Calu3 (cell line): ENCODE measurements around the gene SMIM33. TPM values are rescaled to one million over a fixed set of nuclear protein-coding genes. Genes with fewer than 3 reads are reported as not detected.
"Not testable (repeated sequence)": the region's sequence is repeated elsewhere in the genome, so short reads cannot be mapped to it uniquely, and the experiment has no call there.

Experiments
- BruUV-seq: library from RNA; stranded (reverse); fragments of 400-500 nt; replicated peaks from 2 replicates; lab custom pipeline; 2021; lab: Mats Ljungman, UMichigan
- CTCF ChIA-PET: fragments of 300-600 bp; sonication (Branson Sonifier 250); formaldehyde crosslinking; loops from one replicate; lab custom pipeline; 2022; ENCODE audit warnings: antibody characterized with exemption; lab: Charles Lee
- DNase-seq: peaks from one replicate; pipeline ENCODE4 v3.0.0; 2022
- H3K27ac Mint-ChIP-seq: one replicate; pipeline ENCODE4 v1.8.0; 2022; ENCODE audit warnings: mixed read lengths; ENCODE audit not compliant: unreplicated experiment
- H3K27me3 Mint-ChIP-seq: one replicate; pipeline ENCODE4 v1.8.0; 2022; ENCODE audit warnings: mixed read lengths; ENCODE audit not compliant: unreplicated experiment
- H3K36me3 Mint-ChIP-seq: one replicate; pipeline ENCODE4 v1.8.0; 2022; ENCODE audit warnings: mild to moderate bottlenecking, moderate library complexity, mixed read lengths; ENCODE audit not compliant: insufficient read depth, unreplicated experiment
- H3K4me1 Mint-ChIP-seq: one replicate; pipeline ENCODE4 v1.8.0; 2022; ENCODE audit warnings: mild to moderate bottlenecking, low read depth, mixed read lengths; ENCODE audit not compliant: unreplicated experiment
- H3K4me3 Mint-ChIP-seq: one replicate; pipeline ENCODE4 v1.8.0; 2022; ENCODE audit warnings: mild to moderate bottlenecking, low read depth, moderate library complexity, mixed read lengths; ENCODE audit not compliant: unreplicated experiment
- H3K9me3 Mint-ChIP-seq: one replicate; pipeline ENCODE4 v1.8.0; 2022; ENCODE audit warnings: low read depth, mixed read lengths; ENCODE audit not compliant: unreplicated experiment
- CTCF ChIP-seq: fragments of 200-600 bp; IDR thresholded peaks from one replicate; pipeline ENCODE4 v1.8.0; 2022; ENCODE audit warnings: antibody characterized with exemption; ENCODE audit not compliant: unreplicated experiment
- intact Hi-C: fragments of 100-400 bp; cut with micrococcal nuclease; formaldehyde crosslinking; loops from one replicate; pipeline ENCODE4 v1.10.0; 2022; ENCODE audit not compliant: unreplicated experiment
- total RNA-seq: library from RNA; stranded (reverse); gene quantifications from 2 replicates; pipeline ENCODE4 v1.2.3, GENCODE V29; 2022

Gene SMIM33
- total RNA-seq, 1 experiment from 2014 or later = not detected

- CTCF ChIA-PET = interaction anchor here (0.5 to 1.3 kb wide), 9 partner anchors 9 to 1013 kb away, joined by 3 to 7 read pairs (median 4); partner anchors contain the start of gene STING1
These were observed 31.5 kb upstream of the SMIM33 start, which contains the start of gene DNAJC18 for GRCh38 chr5:139439013-139439903. TSS of gene DNAJC18 (minus strand) at chr5:139439525. CDS start at chr5:139439445, 80 bp downstream.

GRCh38 chr5:139440416-139440815, 30.4 kb upstream of the SMIM33 start:
- CTCF ChIA-PET = interaction anchor here (0.6 kb wide), 1 partner anchor 1021 kb away, joined by 3 read pairs; no protein-coding TSS in a partner anchor
- peak overlapping the region; percentile 93 for H3K4me3 Mint-ChIP-seq
- DNase-seq, intact Hi-C loops, BruUV-seq, H3K9me3 Mint-ChIP-seq, H3K27ac Mint-ChIP-seq: not testable (repeated sequence)
- H3K27me3 Mint-ChIP-seq = peaks cover 23% of the 10 kb centered on the region
- peaks cover 11% of the 10 kb centered on the region for H3K36me3 Mint-ChIP-seq
- peaks cover 18% of the 10 kb centered on the region for H3K4me1 Mint-ChIP-seq

More at GRCh38 chr5:139439013-139439903, 31.5 kb upstream of the SMIM33 start, which contains the start of gene DNAJC18:
- no peak for TF ChIP-seq CTCF
- Mint-ChIP-seq H3K27ac (peak within 1 kb of the TSS; percentile 84), H3K36me3 (peaks cover 11% of the 10 kb centered on the region), H3K9me3 (no peaks in the 10 kb centered on the region), H3K4me3 (peak within 1 kb of the TSS; percentile 93), H3K4me1 (peaks cover 18% of the 10 kb centered on the region), H3K27me3 (peaks cover 21% of the 10 kb centered on the region)
- intact Hi-C loops = no loop called here
- peak; percentile 91 for DNase-seq
- no TSS peak for BruUV-seq

GRCh38 chr5:139443831-139444453, 26.9 kb upstream of the SMIM33 start:
- peaks cover 8% of the 10 kb centered on the region for H3K36me3 Mint-ChIP-seq
- peaks cover 11% of the 10 kb centered on the region for H3K4me1 Mint-ChIP-seq
- peaks cover 58% of the 10 kb centered on the region for H3K27me3 Mint-ChIP-seq
- BruUV-seq = no TSS peak
- DNase-seq = no peak
- CTCF ChIA-PET = no interaction called here
- intact Hi-C loops = no loop called here
- no peak overlapping the region for H3K4me3 Mint-ChIP-seq
- no peak for TF ChIP-seq CTCF
- no peaks in the 10 kb centered on the region for H3K9me3 Mint-ChIP-seq
- H3K27ac Mint-ChIP-seq = no peak overlapping the region

GRCh38 chr5:139445325-139446170, 25.3 kb upstream of the SMIM33 start:
- intact Hi-C loops = no loop called here
- no TSS peak for BruUV-seq
- Mint-ChIP-seq H3K27ac (no peak overlapping the region), H3K9me3 (no peaks in the 10 kb centered on the region), H3K36me3 (no peaks in the 10 kb centered on the region), H3K4me3 (no peak overlapping the region), H3K27me3 (peaks cover 62% of the 10 kb centered on the region), H3K4me1 (no peaks in the 10 kb centered on the region)
- DNase-seq = no peak
- TF ChIP-seq CTCF = no peak
- CTCF ChIA-PET = interaction anchor here (0.7 to 1.0 kb wide), 2 partner anchors 25 to 124 kb away, joined by 3 read pairs; no protein-coding TSS in a partner anchor
